NOMO-1 (cell line): Measurements from ENCODE around the gene SLC4A7.
"Not testable (repeated sequence)": the region's sequence is repeated elsewhere in the genome, so short reads cannot be mapped to it uniquely, and the experiment has no call there.

Source experiments
- DNase-seq, 2 experiments: peaks; one replicate each; lab custom pipeline; 2025; ENCODE audit not compliant: unreplicated experiment in 2 of 2; lab: John Stamatoyannopoulos, UW

The SLC4A7 gene

GRCh38 chr3:27328982-27329762 is 155.0 kb downstream of the SLC4A7 start:
- DNase-seq = not testable (repeated sequence)

GRCh38 chr3:27326629-27327545 is 157.3 kb downstream of the SLC4A7 start:
- no peak for DNase-seq

GRCh38 chr3:27326202-27326601 is 158.0 kb downstream of the SLC4A7 start:
- DNase-seq = no peak

GRCh38 chr3:27325419-27325818 is 158.8 kb downstream of the SLC4A7 start:
- DNase-seq = no peak

- no peak for DNase-seq
These were observed 159.5 kb downstream of the SLC4A7 start for GRCh38 chr3:27324686-27325085.

GRCh38 chr3:27323087-27323570 is 161.1 kb downstream of the SLC4A7 start:
- DNase-seq = no peak
